Skeletal muscle tissue (tissue), 4 donors: Measurements from ENCODE around the gene GSG1L2. TPM values are rescaled to one million over a fixed set of nuclear protein-coding genes. Genes with fewer than 3 reads are reported as not detected.

Source experiments
- H3K27ac ChIP-seq: one replicate; pipeline ENCODE4 v1.7.0; 2013; ENCODE audit warnings: mild to moderate bottlenecking, low read depth, low read length, inconsistent platforms
- H3K27me3 ChIP-seq, 3 donors: one replicate each; pipeline ENCODE4 v1.7.0; 2013; ENCODE audit warnings: low read length in 3 of 3; ENCODE audit not compliant: control insufficient read depth in 3 of 3, insufficient read depth in 3 of 3
- H3K36me3 ChIP-seq, 3 donors: one replicate each; pipeline ENCODE4 v1.7.0; 2013; ENCODE audit warnings: low read length in 3 of 3; ENCODE audit not compliant: control insufficient read depth in 3 of 3, insufficient read depth in 3 of 3
- H3K4me1 ChIP-seq, 3 donors: one replicate each; pipeline ENCODE4 v1.7.0; 2013; ENCODE audit warnings: low read length in 3 of 3, mild to moderate bottlenecking in 3 of 3; ENCODE audit not compliant: control insufficient read depth in 3 of 3, insufficient read depth in 3 of 3
- H3K4me3 ChIP-seq, 3 donors: one replicate each; pipeline ENCODE4 v1.7.0; 2013; ENCODE audit warnings: low read length in 3 of 3
- H3K9ac ChIP-seq, 3 donors: one replicate each; pipeline ENCODE4 v1.7.0; 2013; ENCODE audit warnings: low read length in 3 of 3, mild to moderate bottlenecking in 3 of 3, moderate library complexity in 2 of 3, low read depth in 1 of 3
- H3K9me3 ChIP-seq, 3 donors: one replicate each; pipeline ENCODE4 v1.7.0; 2013; ENCODE audit warnings: low read length in 3 of 3; ENCODE audit not compliant: control insufficient read depth in 3 of 3
- total RNA-seq: library from RNA; depleted of rRNA; stranded (reverse); fragments of >200 nt; gene quantifications from one replicate; pipeline ENCODE4 v1.2.3, GENCODE V29; 2014
- donor health status: Osteomylitis.

Gene GSG1L2
- total RNA-seq, 1 donor from 2014 or later = not detected

- Histone ChIP-seq H3K9me3 (no peaks in the 10 kb centered on the region), H3K27me3 (peaks cover 3 to 7% (median 4%) of the 10 kb centered on the region in 3 donors), H3K4me1 (no peaks in the 10 kb centered on the region), H3K4me3 (no peak overlapping the region), H3K9ac (no peak overlapping the region), H3K36me3 (no peaks in the 10 kb centered on the region), H3K27ac (no peak overlapping the region)
These were observed 6.7 kb upstream of the GSG1L2 start for GRCh38 chr17:9828296-9829295.

GRCh38 chr17:9825641-9826150 is 3.8 kb upstream of the GSG1L2 start, which contains the start of gene GLP2R:
GLP2R (plus strand) TSS chr17:9825924; CDS start chr17:9826064, 140 bp downstream.
- no peak within 1 kb of the TSS for H3K9ac ChIP-seq
- H3K9me3 ChIP-seq = no peaks in the 10 kb centered on the region
- H3K27ac ChIP-seq = no peak within 1 kb of the TSS
- H3K4me3 ChIP-seq = no peak within 1 kb of the TSS
- H3K27me3 ChIP-seq = peaks cover 3 to 7% (median 4%) of the 10 kb centered on the region in 3 donors
- H3K4me1 ChIP-seq = no peaks in the 10 kb centered on the region
- H3K36me3 ChIP-seq = no peaks in the 10 kb centered on the region

- no peak overlapping the region for H3K27ac ChIP-seq
- H3K4me1 ChIP-seq = no peaks in the 10 kb centered on the region
- no peaks in the 10 kb centered on the region for H3K36me3 ChIP-seq
- H3K9ac ChIP-seq = no peak overlapping the region
- H3K4me3 ChIP-seq = no peak overlapping the region
- peaks cover 3 to 7% (median 4%) of the 10 kb centered on the region in 3 donors for H3K27me3 ChIP-seq
- H3K9me3 ChIP-seq = no peaks in the 10 kb centered on the region
These were observed 3.0 kb upstream of the GSG1L2 start for GRCh38 chr17:9824797-9825338.

- H3K9ac ChIP-seq = no peak overlapping the region
- H3K9me3 ChIP-seq = no peaks in the 10 kb centered on the region
- H3K36me3 ChIP-seq = no peaks in the 10 kb centered on the region
- H3K4me1 ChIP-seq = no peaks in the 10 kb centered on the region
- H3K27ac ChIP-seq = no peak overlapping the region
- peaks cover 3 to 7% (median 4%) of the 10 kb centered on the region in 3 donors for H3K27me3 ChIP-seq
- H3K4me3 ChIP-seq = no peak overlapping the region
These were observed 2.2 kb upstream of the GSG1L2 start for GRCh38 chr17:9824094-9824493.

- Histone ChIP-seq H3K4me3 (no peak overlapping the region), H3K36me3 (no peaks in the 10 kb centered on the region), H3K4me1 (no peaks in the 10 kb centered on the region), H3K27me3 (peaks cover 2 to 8% (median 3%) of the 10 kb centered on the region in 3 donors), H3K27ac (no peak overlapping the region), H3K9me3 (no peaks in the 10 kb centered on the region), H3K9ac (no peak overlapping the region)
These were observed 1.4 kb downstream of the GSG1L2 start for GRCh38 chr17:9820448-9820847.

GRCh38 chr17:9818760-9819159 is 3.1 kb downstream of the GSG1L2 start:
- H3K27me3 ChIP-seq = peaks cover 0 to 4% (median 0%) of the 10 kb centered on the region in 3 donors
- no peaks in the 10 kb centered on the region for H3K9me3 ChIP-seq
- H3K4me3 ChIP-seq = no peak overlapping the region
- H3K27ac ChIP-seq = no peak overlapping the region
- no peaks in the 10 kb centered on the region for H3K4me1 ChIP-seq
- no peak overlapping the region for H3K9ac ChIP-seq
- no peaks in the 10 kb centered on the region for H3K36me3 ChIP-seq

- H3K9ac ChIP-seq = no peak overlapping the region
- H3K4me3 ChIP-seq = no peak overlapping the region
- H3K27me3 ChIP-seq = peaks cover 0 to 4% (median 0%) of the 10 kb centered on the region in 3 donors
- no peaks in the 10 kb centered on the region for H3K9me3 ChIP-seq
- H3K36me3 ChIP-seq = no peaks in the 10 kb centered on the region
- H3K27ac ChIP-seq = no peak overlapping the region
- H3K4me1 ChIP-seq = no peaks in the 10 kb centered on the region
These were observed 4.8 kb downstream of the GSG1L2 start for GRCh38 chr17:9817086-9817485.

GRCh38 chr17:9816472-9816871 is 5.4 kb downstream of the GSG1L2 start:
- no peaks in the 10 kb centered on the region for H3K36me3 ChIP-seq
- H3K9ac ChIP-seq = no peak overlapping the region
- no peak overlapping the region for H3K27ac ChIP-seq
- no peaks in the 10 kb centered on the region for H3K9me3 ChIP-seq
- H3K27me3 ChIP-seq = peaks cover 0 to 4% (median 0%) of the 10 kb centered on the region in 3 donors
- no peaks in the 10 kb centered on the region for H3K4me1 ChIP-seq
- H3K4me3 ChIP-seq = no peak overlapping the region

- Histone ChIP-seq H3K9me3 (no peaks in the 10 kb centered on the region), H3K36me3 (no peaks in the 10 kb centered on the region), H3K27ac (no peak overlapping the region), H3K4me1 (no peaks in the 10 kb centered on the region), H3K27me3 (peaks cover 0 to 4% (median 0%) of the 10 kb centered on the region in 3 donors), H3K4me3 (no peak overlapping the region), H3K9ac (no peak overlapping the region)
These were observed 7.4 kb downstream of the GSG1L2 start for GRCh38 chr17:9814337-9814945.
